ENCODE measurements around the gene AMPD2.

The AMPD2 gene

GRCh38 chr1:109598156-109598555 lies 21.5 kb upstream of the AMPD2 start:
- Histone ChIP-seq H3K4ac (ENCODE audit: low read depth, low read length) (no peak overlapping the region), H2AFZ (ENCODE audit: insufficient read depth, low read length, poor library complexity) (no peak overlapping the region), H3K4me1 (ENCODE audit: control insufficient read depth in 1 of 2, insufficient read depth in 2 of 2, low read length in 2 of 2) (no peaks in the 10 kb centered on the region), H3K27ac (ENCODE audit: low read depth, low read length) (no peak overlapping the region), H3K79me1 (ENCODE audit: low read length) (no peaks in the 10 kb centered on the region), H3K79me2 (ENCODE audit: control insufficient read depth, insufficient read depth, low read length, poor library complexity) (no peaks in the 10 kb centered on the region), H2AK5ac (ENCODE audit: low read length) (no peak overlapping the region), H3K4me2 (ENCODE audit: low read length) (no peak overlapping the region), H2BK12ac (ENCODE audit: low read length) (no peak overlapping the region), H3K36me3 (ENCODE audit: control insufficient read depth in 1 of 2, insufficient read depth in 2 of 2, low read length in 2 of 2) (peaks cover 3 to 5% of the 10 kb centered on the region in 2 experiments), H4K91ac (ENCODE audit: low read depth, low read length) (no peak overlapping the region), H3K14ac (ENCODE audit: low read length) (no peak overlapping the region), H3K23ac (ENCODE audit: low read length) (no peak overlapping the region), H3K4me3 (ENCODE audit: low read depth, low read length) (no peak overlapping the region), H3K9me3 (ENCODE audit: insufficient read depth, low read depth, low read length) (no peaks in the 10 kb centered on the region), H3K9ac (ENCODE audit: low read length) (no peak overlapping the region), H3K18ac (ENCODE audit: low read length) (no peak overlapping the region), H2BK120ac (ENCODE audit: insufficient read depth, low read length, poor library complexity) (no peak overlapping the region), H4K8ac (ENCODE audit: low read depth, low read length) (no peak overlapping the region), H3K27me3 (ENCODE audit: insufficient read depth, low read length) (no peaks in the 10 kb centered on the region), H2BK5ac (ENCODE audit: low read depth, low read length, poor library complexity) (no peak overlapping the region), H4K12ac (ENCODE audit: low read depth, low read length) (no peak overlapping the region)
- no CpG with 5 or more reads among the region's 1 CpG for WGBS (ENCODE audit: extremely low coverage, insufficient coverage, insufficient read length)
- DNase-seq: no peak

GRCh38 chr1:109598655-109599054 lies 21.0 kb upstream of the AMPD2 start:
- no peak overlapping the region for H2AFZ ChIP-seq (ENCODE audit: insufficient read depth, low read length, poor library complexity)
- H4K91ac ChIP-seq (ENCODE audit: low read depth, low read length): no peak overlapping the region
- H2AK5ac ChIP-seq (ENCODE audit: low read length): no peak overlapping the region
- no peak overlapping the region for H2BK12ac ChIP-seq (ENCODE audit: low read length)
- no peak overlapping the region for H3K4ac ChIP-seq (ENCODE audit: low read depth, low read length)
- no CpG with 5 or more reads among the region's 5 CpGs for WGBS (ENCODE audit: extremely low coverage, insufficient coverage, insufficient read length)
- no peak overlapping the region for H3K18ac ChIP-seq (ENCODE audit: low read length)
- no peak overlapping the region for H2BK120ac ChIP-seq (ENCODE audit: insufficient read depth, low read length, poor library complexity)
- H3K9ac ChIP-seq (ENCODE audit: low read length): no peak overlapping the region
- no peaks in the 10 kb centered on the region for H3K9me3 ChIP-seq (ENCODE audit: insufficient read depth, low read depth, low read length)
- no peak overlapping the region for H4K8ac ChIP-seq (ENCODE audit: low read depth, low read length)
- H3K4me3 ChIP-seq (ENCODE audit: low read depth, low read length): no peak overlapping the region
- no peaks in the 10 kb centered on the region for H3K4me1 ChIP-seq (ENCODE audit: control insufficient read depth in 1 of 2, insufficient read depth in 2 of 2, low read length in 2 of 2)
- no peak overlapping the region for H3K14ac ChIP-seq (ENCODE audit: low read length)
- no peak for DNase-seq
- no peak overlapping the region for H3K4me2 ChIP-seq (ENCODE audit: low read length)
- H4K12ac ChIP-seq (ENCODE audit: low read depth, low read length): no peak overlapping the region
- peaks cover 3 to 5% of the 10 kb centered on the region in 2 experiments for H3K36me3 ChIP-seq (ENCODE audit: control insufficient read depth in 1 of 2, insufficient read depth in 2 of 2, low read length in 2 of 2)
- no peaks in the 10 kb centered on the region for H3K79me1 ChIP-seq (ENCODE audit: low read length)
- H3K79me2 ChIP-seq (ENCODE audit: control insufficient read depth, insufficient read depth, low read length, poor library complexity): no peaks in the 10 kb centered on the region
- H3K27ac ChIP-seq (ENCODE audit: low read depth, low read length): no peak overlapping the region
- H2BK5ac ChIP-seq (ENCODE audit: low read depth, low read length, poor library complexity): no peak overlapping the region
- no peak overlapping the region for H3K23ac ChIP-seq (ENCODE audit: low read length)
- H3K27me3 ChIP-seq (ENCODE audit: insufficient read depth, low read length): no peaks in the 10 kb centered on the region

- Histone ChIP-seq H3K4ac (ENCODE audit: low read depth, low read length) (no peak overlapping the region), H2BK120ac (ENCODE audit: insufficient read depth, low read length, poor library complexity) (no peak overlapping the region), H3K4me1 (ENCODE audit: control insufficient read depth in 1 of 2, insufficient read depth in 2 of 2, low read length in 2 of 2) (no peaks in the 10 kb centered on the region), H2BK12ac (ENCODE audit: low read length) (no peak overlapping the region), H3K9ac (ENCODE audit: low read length) (no peak overlapping the region), H3K4me3 (ENCODE audit: low read depth, low read length) (no peak overlapping the region), H2AFZ (ENCODE audit: insufficient read depth, low read length, poor library complexity) (no peak overlapping the region), H3K9me3 (ENCODE audit: insufficient read depth, low read depth, low read length) (no peaks in the 10 kb centered on the region), H4K12ac (ENCODE audit: low read depth, low read length) (no peak overlapping the region), H4K91ac (ENCODE audit: low read depth, low read length) (no peak overlapping the region), H3K27me3 (ENCODE audit: insufficient read depth, low read length) (no peaks in the 10 kb centered on the region), H2AK5ac (ENCODE audit: low read length) (no peak overlapping the region), H3K36me3 (ENCODE audit: control insufficient read depth in 1 of 2, insufficient read depth in 2 of 2, low read length in 2 of 2) (peaks cover 3 to 5% of the 10 kb centered on the region in 2 experiments), H4K8ac (ENCODE audit: low read depth, low read length) (no peak overlapping the region), H3K27ac (ENCODE audit: low read depth, low read length) (no peak overlapping the region), H3K14ac (ENCODE audit: low read length) (no peak overlapping the region), H2BK5ac (ENCODE audit: low read depth, low read length, poor library complexity) (no peak overlapping the region), H3K23ac (ENCODE audit: low read length) (no peak overlapping the region), H3K18ac (ENCODE audit: low read length) (no peak overlapping the region), H3K79me1 (ENCODE audit: low read length) (no peaks in the 10 kb centered on the region), H3K4me2 (ENCODE audit: low read length) (no peak overlapping the region), H3K79me2 (ENCODE audit: control insufficient read depth, insufficient read depth, low read length, poor library complexity) (no peaks in the 10 kb centered on the region)
- no CpG with 5 or more reads among the region's 3 CpGs for WGBS (ENCODE audit: extremely low coverage, insufficient coverage, insufficient read length)
- no peak for DNase-seq
These were observed 16.4 kb upstream of the AMPD2 start for GRCh38 chr1:109603229-109603628.

GRCh38 chr1:109605381-109605780 lies 14.3 kb upstream of the AMPD2 start:
- peaks cover 0 to 3% of the 10 kb centered on the region in 2 experiments for H3K36me3 ChIP-seq (ENCODE audit: control insufficient read depth in 1 of 2, insufficient read depth in 2 of 2, low read length in 2 of 2)
- no CpG with 5 or more reads among the region's 1 CpG for WGBS (ENCODE audit: extremely low coverage, insufficient coverage, insufficient read length)

More at GRCh38 chr1:109605381-109605780, 14.3 kb upstream of the AMPD2 start:
- Histone ChIP-seq H3K4me2 (ENCODE audit: low read length) (no peak overlapping the region), H3K18ac (ENCODE audit: low read length) (no peak overlapping the region), H3K9me3 (ENCODE audit: insufficient read depth, low read depth, low read length) (no peaks in the 10 kb centered on the region), H3K23ac (ENCODE audit: low read length) (no peak overlapping the region), H2BK5ac (ENCODE audit: low read depth, low read length, poor library complexity) (no peak overlapping the region), H3K9ac (ENCODE audit: low read length) (no peak overlapping the region), H2AFZ (ENCODE audit: insufficient read depth, low read length, poor library complexity) (no peak overlapping the region), H2BK120ac (ENCODE audit: insufficient read depth, low read length, poor library complexity) (no peak overlapping the region), H2AK5ac (ENCODE audit: low read length) (no peak overlapping the region), H4K8ac (ENCODE audit: low read depth, low read length) (no peak overlapping the region), H3K4me3 (ENCODE audit: low read depth, low read length) (no peak overlapping the region), H3K79me2 (ENCODE audit: control insufficient read depth, insufficient read depth, low read length, poor library complexity) (no peaks in the 10 kb centered on the region), H2BK12ac (ENCODE audit: low read length) (no peak overlapping the region), H3K27me3 (ENCODE audit: insufficient read depth, low read length) (no peaks in the 10 kb centered on the region), H3K4me1 (ENCODE audit: control insufficient read depth in 1 of 2, insufficient read depth in 2 of 2, low read length in 2 of 2) (peaks cover 6% of the 10 kb centered on the region in 2 experiments), H3K4ac (ENCODE audit: low read depth, low read length) (no peak overlapping the region), H4K91ac (ENCODE audit: low read depth, low read length) (no peak overlapping the region), H3K79me1 (ENCODE audit: low read length) (no peaks in the 10 kb centered on the region), H3K14ac (ENCODE audit: low read length) (no peak overlapping the region), H3K27ac (ENCODE audit: low read depth, low read length) (no peak overlapping the region), H4K12ac (ENCODE audit: low read depth, low read length) (no peak overlapping the region)
- no peak for DNase-seq
